WTC11 (cell line): ENCODE results near the gene CMTM1. TPM values are rescaled to one million over a fixed set of nuclear protein-coding genes. Genes with fewer than 3 reads are reported as not detected.

Experiments
- ATAC-seq: fragments of 200-7000 bp; cut with Tn5 transposase; 2 replicates; pipeline ENCODE4 v1.10.0; 2021; ENCODE audit warnings: mild to moderate bottlenecking, moderate library complexity
- CTCF ChIA-PET: fragments of 300-600 bp; sonication (Branson Sonifier 250); formaldehyde crosslinking; loops from one replicate; lab custom pipeline; 2021; ENCODE audit warnings: antibody characterized with exemption; lab: Charles Lee
- POLR2A ChIA-PET: fragments of 350-600 bp; sonication (Branson Sonifier 250); formaldehyde crosslinking; loops from one replicate; lab custom pipeline; 2021; ENCODE audit warnings: antibody characterized with exemption; lab: Charles Lee
- DNase-seq: peaks from one replicate; pipeline ENCODE4 v3.0.0; 2021; ENCODE audit warnings: low spot score
- H3K27ac Mint-ChIP-seq: 2 replicates; pipeline ENCODE4 v1.8.0; 2021; ENCODE audit warnings: mixed read lengths
- H3K27me3 Mint-ChIP-seq: 2 replicates; pipeline ENCODE4 v1.8.0; 2021; ENCODE audit warnings: low read depth, mild to moderate bottlenecking, moderate library complexity, mixed read lengths
- H3K36me3 Mint-ChIP-seq: 2 replicates; pipeline ENCODE4 v1.8.0; 2021; ENCODE audit warnings: mixed read lengths
- H3K4me1 Mint-ChIP-seq: 2 replicates; pipeline ENCODE4 v1.8.0; 2022; ENCODE audit warnings: mixed read lengths
- H3K4me3 Mint-ChIP-seq: 2 replicates; pipeline ENCODE4 v1.8.0; 2021; ENCODE audit warnings: mild to moderate bottlenecking, moderate library complexity, mixed read lengths
- H3K9me3 Mint-ChIP-seq: 2 replicates; pipeline ENCODE4 v1.8.0; 2021; ENCODE audit warnings: mixed read lengths
- ATF3 ChIP-seq: sonication (generic); formaldehyde crosslinking; conservative IDR thresholded peaks from 2 replicates; pipeline ENCODE4 v1.8.1; 2022; ENCODE audit warnings: mild to moderate bottlenecking, missing genetic modification reagents
- CBFB ChIP-seq: sonication (generic); formaldehyde crosslinking; IDR thresholded peaks from 2 replicates; pipeline ENCODE4 v1.8.1; 2022; ENCODE audit warnings: mild to moderate bottlenecking, low read depth, missing genetic modification reagents
- CREB1 ChIP-seq: sonication (generic); formaldehyde crosslinking; IDR thresholded peaks from 2 replicates; pipeline ENCODE4 v1.8.0; 2023; ENCODE audit warnings: mild to moderate bottlenecking, missing genetic modification reagents
- CREM ChIP-seq: sonication (generic); formaldehyde crosslinking; IDR thresholded peaks from 2 replicates; pipeline ENCODE4 v1.8.1; 2022; ENCODE audit warnings: mild to moderate bottlenecking, missing genetic modification reagents, moderate library complexity
- CTCF ChIP-seq: fragments of 200-600 bp; IDR thresholded peaks from 2 replicates; pipeline ENCODE4 v1.8.0; 2022; ENCODE audit warnings: antibody characterized with exemption
- E2F5 ChIP-seq: sonication (generic); formaldehyde crosslinking; IDR thresholded peaks from 2 replicates; pipeline ENCODE4 v1.8.1; 2022; ENCODE audit warnings: mild to moderate bottlenecking, moderate library complexity, missing genetic modification reagents
- EMX1 ChIP-seq: fragments of 250-450 bp; sonication (Bioruptor Pico); IDR thresholded peaks from 2 replicates; pipeline ENCODE4 v1.8.0; 2021; ENCODE audit warnings: mild to moderate bottlenecking
- ERG ChIP-seq: fragments of 250-450 bp; sonication (Bioruptor Pico); IDR thresholded peaks from 2 replicates; pipeline ENCODE4 v1.8.0; 2021; ENCODE audit warnings: mild to moderate bottlenecking
- FOXP1 ChIP-seq: sonication (generic); formaldehyde crosslinking; IDR thresholded peaks from 2 replicates; pipeline ENCODE4 v1.8.0; 2022; ENCODE audit warnings: missing genetic modification reagents, mild to moderate bottlenecking, moderate library complexity, borderline replicate concordance
- GABPB1 ChIP-seq: sonication (generic); formaldehyde crosslinking; IDR thresholded peaks from 2 replicates; pipeline ENCODE4 v1.8.1; 2023; ENCODE audit warnings: mild to moderate bottlenecking, missing genetic modification reagents
- GRHL2 ChIP-seq: fragments of 250-450 bp; sonication (Bioruptor Pico); IDR thresholded peaks from 2 replicates; pipeline ENCODE4 v1.8.0; 2022; ENCODE audit warnings: mild to moderate bottlenecking, moderate library complexity; ENCODE audit not compliant: insufficient replicate concordance, severe bottlenecking
- GTF2I ChIP-seq: fragments of 250-450 bp; sonication (Bioruptor Pico); conservative IDR thresholded peaks from 2 replicates; pipeline ENCODE4 v1.4.0; 2021; ENCODE audit warnings: mild to moderate bottlenecking
- IRF1 ChIP-seq: sonication (generic); formaldehyde crosslinking; IDR thresholded peaks from 2 replicates; pipeline ENCODE4 v1.8.0; 2023; ENCODE audit warnings: missing genetic modification reagents
- MAX ChIP-seq: sonication (generic); formaldehyde crosslinking; IDR thresholded peaks from 2 replicates; pipeline ENCODE4 v1.8.0; 2022; ENCODE audit warnings: mild to moderate bottlenecking, missing genetic modification reagents
- MXD4 ChIP-seq: fragments of 250-450 bp; sonication (Bioruptor Pico); IDR thresholded peaks from 2 replicates; pipeline ENCODE4 v1.8.0; 2021; ENCODE audit warnings: mild to moderate bottlenecking, moderate library complexity, borderline replicate concordance
- MYBL2 ChIP-seq: sonication (generic); formaldehyde crosslinking; IDR thresholded peaks from 2 replicates; pipeline ENCODE4 v1.8.1; 2023; ENCODE audit warnings: mild to moderate bottlenecking, moderate library complexity, missing genetic modification reagents
- NR1H2 ChIP-seq: sonication (generic); formaldehyde crosslinking; IDR thresholded peaks from 2 replicates; pipeline ENCODE4 v1.9.0; 2021; ENCODE audit warnings: mild to moderate bottlenecking, moderate library complexity, missing genetic modification reagents
- OVOL2 ChIP-seq: fragments of 250-450 bp; sonication (Bioruptor Pico); IDR thresholded peaks from 2 replicates; pipeline ENCODE4 v1.9.0; 2021; ENCODE audit warnings: mild to moderate bottlenecking, borderline replicate concordance
- RELA ChIP-seq: sonication (generic); formaldehyde crosslinking; IDR thresholded peaks from 2 replicates; pipeline ENCODE4 v1.8.1; 2022; ENCODE audit warnings: missing genetic modification reagents, mild to moderate bottlenecking, borderline replicate concordance
- STAT6 ChIP-seq: sonication (generic); formaldehyde crosslinking; conservative IDR thresholded peaks from 2 replicates; pipeline ENCODE4 v1.8.1; 2023; ENCODE audit warnings: mild to moderate bottlenecking, low read depth, missing genetic modification reagents, moderate library complexity
- TEAD1 ChIP-seq: sonication (generic); formaldehyde crosslinking; IDR thresholded peaks from 2 replicates; pipeline ENCODE4 v1.8.0; 2022; ENCODE audit warnings: mild to moderate bottlenecking, missing genetic modification reagents
- ZNF219 ChIP-seq: sonication (generic); formaldehyde crosslinking; IDR thresholded peaks from 2 replicates; pipeline ENCODE4 v1.8.0; 2023; ENCODE audit warnings: missing genetic modification reagents, mild to moderate bottlenecking, borderline replicate concordance
- ZNF317 ChIP-seq: sonication (generic); formaldehyde crosslinking; IDR thresholded peaks from 2 replicates; pipeline ENCODE4 v1.8.1; 2023; ENCODE audit warnings: low read depth, mild to moderate bottlenecking, moderate library complexity, missing genetic modification reagents, borderline replicate concordance
- total RNA-seq: library from RNA; stranded (reverse); gene quantifications from 3 replicates; pipeline ENCODE4 v1.2.3, GENCODE V29; 2021

The CMTM1 gene
- total RNA-seq, 1 experiment from 2014 or later: 1.6 TPM

GRCh38 chr16:66578651-66579531 is 12.7 kb downstream of the CMTM1 start, which contains the start of gene CMTM2:
TSS of gene CMTM2 (plus strand) at chr16:66579463. CDS start at chr16:66579608, 145 bp downstream.
- peaks cover 49% of the 10 kb centered on the region for H3K27me3 Mint-ChIP-seq
- TF ChIP-seq GABPB1 (CRISPR knock-in tag): no peak
- no peak for TF ChIP-seq ZNF317
- no peak for TF ChIP-seq OVOL2 (CRISPR knock-in tag)
- no peak for TF ChIP-seq EMX1 (CRISPR knock-in tag)
- peak; percentile 80 for TF ChIP-seq MAX (CRISPR knock-in tag)
- TF ChIP-seq E2F5 (CRISPR knock-in tag): no peak
- TF ChIP-seq ERG (CRISPR knock-in tag): no peak
- TF ChIP-seq CREM (CRISPR knock-in tag): 0 out of 2 replicates have a peak, but pooled peaks have one; percentile 36
- TF ChIP-seq TEAD1 (CRISPR knock-in tag): no peak
- TF ChIP-seq FOXP1: peak; percentile 48; the same call in 1 of the 2 replicates
- no peak for TF ChIP-seq CREB1 (CRISPR knock-in tag)
- TF ChIP-seq CBFB: no peak
- DNase-seq (peak; percentile 53), ATAC-seq (peak; percentile 70)
- H3K9me3 Mint-ChIP-seq: no peaks in the 10 kb centered on the region
- peaks cover 27% of the 10 kb centered on the region for H3K4me1 Mint-ChIP-seq
- ChIA-PET CTCF (interaction anchor here (0.5 to 2.6 kb wide), 9 partner anchors 8 to 235 kb away, joined by 3 to 23 read pairs (median 5); partner anchors contain the start of gene CKLF), POLR2A (interaction anchor here (1.2 to 1.7 kb wide), 2 partner anchors 11 to 27 kb away, joined by 3 to 5 read pairs; partner anchors contain the start of gene CKLF)
- H3K36me3 Mint-ChIP-seq: no peaks in the 10 kb centered on the region
- H3K27ac Mint-ChIP-seq: no peak within 1 kb of the TSS
- peak within 1 kb of the TSS; percentile 60 for H3K4me3 Mint-ChIP-seq

GRCh38 chr16:66580605-66581209 is 14.5 kb downstream of the CMTM1 start:
- CTCF ChIA-PET: interaction anchor here (1.3 to 2.6 kb wide), 3 partner anchors 8 to 70 kb away, joined by 3 to 23 read pairs (median 5); no protein-coding TSS in a partner anchor
- peaks cover 49% of the 10 kb centered on the region for H3K27me3 Mint-ChIP-seq
- H3K4me1 Mint-ChIP-seq: peaks cover 29% of the 10 kb centered on the region
- no peaks in the 10 kb centered on the region for H3K36me3 Mint-ChIP-seq
- H3K27ac Mint-ChIP-seq: no peak overlapping the region
- DNase-seq: no peak
- peak; percentile 63 for ATAC-seq
- POLR2A ChIA-PET: no interaction called here
- no peaks in the 10 kb centered on the region for H3K9me3 Mint-ChIP-seq
- no peak overlapping the region for H3K4me3 Mint-ChIP-seq
- no peak for TF ChIP-seq GTF2I (CRISPR knock-in tag)
- TF ChIP-seq ATF3 (CRISPR knock-in tag): no peak
- TF ChIP-seq MYBL2: no peak
- no peak for TF ChIP-seq TEAD1 (CRISPR knock-in tag)
- TF ChIP-seq RELA (CRISPR knock-in tag): no peak
- no peak for TF ChIP-seq GRHL2 (CRISPR knock-in tag)
- TF ChIP-seq CTCF: no peak
- TF ChIP-seq CBFB: no peak
- no peak for TF ChIP-seq STAT6 (CRISPR knock-in tag)
- no peak for TF ChIP-seq NR1H2 (CRISPR knock-in tag)
- no peak for TF ChIP-seq ZNF219 (CRISPR knock-in tag)
- TF ChIP-seq IRF1 (CRISPR knock-in tag): no peak
- no peak for TF ChIP-seq MXD4
